ENCODE measurements around the gene GAL3ST2. TPM values are rescaled to one million over a fixed set of nuclear protein-coding genes. Genes with fewer than 3 reads are reported as not detected.

Gene GAL3ST2
- not detected for total RNA-seq

GRCh38 chr2:241776336-241777169, at the start of gene GAL3ST2:
TSS of gene GAL3ST2 (plus strand) at chr2:241776822. CDS start at chr2:241776956, 134 bp downstream.
- no peak for ATAC-seq
- no peaks in the 10 kb centered on the region for H3K36me3 ChIP-seq (replicated peaks in 1 of 2; ENCODE audit: insufficient read depth in 1 of 2, low read depth in 2 of 2)
- TF ChIP-seq CTCF (IDR thresholded peaks at IDR 0.05) (no peak), POLR2A (IDR thresholded peaks at IDR 0.05) (no peak)
- peaks cover 0 to 5% of the 10 kb centered on the region in 2 donors for H3K27me3 ChIP-seq
- no peak for DNase-seq
- no peak within 1 kb of the TSS for H3K27ac ChIP-seq
- intact Hi-C loops (cut with DNase I) = no loop called here
- H3K4me3 ChIP-seq = no peak within 1 kb of the TSS
- H3K9me3 ChIP-seq = no peaks in the 10 kb centered on the region
- WGBS, 2 donors = 47 to 66% methylated on average over 12 to 26 of the region's 27 CpGs
- H3K4me1 ChIP-seq = no peaks in the 10 kb centered on the region

- ATAC-seq = peak; percentile 7
- no peak overlapping the region for H3K4me3 ChIP-seq
- DNase-seq = no peak
- H3K9me3 ChIP-seq = peaks cover 0 to 3% (median 0%) of the 10 kb centered on the region in 3 donors
- H3K4me1 ChIP-seq = no peaks in the 10 kb centered on the region
- intact Hi-C loops (cut with DNase I) = no loop called here
- no peaks in the 10 kb centered on the region for H3K27me3 ChIP-seq
- WGBS, 2 donors = 85 to 87% methylated on average over 3 to 8 of the region's 8 CpGs
- TF ChIP-seq CTCF (IDR thresholded peaks at IDR 0.05) = no peak
- no peak for TF ChIP-seq POLR2A (IDR thresholded peaks at IDR 0.05)
- peak overlapping the region in 1 of 4 donors; percentile 31 for H3K27ac ChIP-seq
- H3K36me3 ChIP-seq (replicated peaks in 1 of 2; ENCODE audit: insufficient read depth in 1 of 2, low read depth in 2 of 2) = peaks cover 0 to 2% of the 10 kb centered on the region in 2 donors
Measured at GRCh38 chr2:241728000-241728399, 48.6 kb upstream of the GAL3ST2 start.

GRCh38 chr2:241728627-241729026, 48.0 kb upstream of the GAL3ST2 start:
- Histone ChIP-seq H3K27me3 (no peaks in the 10 kb centered on the region), H3K36me3 (replicated peaks in 1 of 2; ENCODE audit: insufficient read depth in 1 of 2, low read depth in 2 of 2) (no peaks in the 10 kb centered on the region), H3K4me1 (peaks cover under 1% of the 10 kb centered on the region), H3K4me3 (no peak overlapping the region), H3K9me3 (no peaks in the 10 kb centered on the region), H3K27ac (peak overlapping the region in 1 of 4 donors; percentile 31)
- DNase-seq (peak in 1 of 4 donors; percentile 46), ATAC-seq (peak; percentile 51)
- 92 to 100% methylated on average over 1 to 9 of the region's 19 CpGs for WGBS, 2 donors
- intact Hi-C loops (cut with DNase I) = no loop called here
- TF ChIP-seq CTCF (IDR thresholded peaks at IDR 0.05) (no peak), POLR2A (IDR thresholded peaks at IDR 0.05) (no peak)

GRCh38 chr2:241729868-241730267, 46.8 kb upstream of the GAL3ST2 start:
- H3K27me3 ChIP-seq = no peaks in the 10 kb centered on the region
- no peak for ATAC-seq
- intact Hi-C loops (cut with DNase I) = no loop called here
- H3K36me3 ChIP-seq (replicated peaks in 1 of 2; ENCODE audit: insufficient read depth in 1 of 2, low read depth in 2 of 2) = no peaks in the 10 kb centered on the region
- TF ChIP-seq CTCF (IDR thresholded peaks at IDR 0.05) (no peak), POLR2A (IDR thresholded peaks at IDR 0.05) (no peak)
- no peak overlapping the region for H3K27ac ChIP-seq
- no peak overlapping the region for H3K4me3 ChIP-seq
- DNase-seq = no peak
- H3K4me1 ChIP-seq = peaks cover 7% of the 10 kb centered on the region
- 93 to 94% methylated on average over 6 of the region's 6 CpGs for WGBS, 2 donors
- no peaks in the 10 kb centered on the region for H3K9me3 ChIP-seq

Data from body of pancreas (tissue), 4 donors.